GM12872 (cell line): ENCODE data around the gene CLEC16A.

Experiments
- TF ChIP-seq, protein P1 (sequence below): IDR thresholded peaks from 3 replicates; pipeline ENCODE4 v1.5.1; 2011; ENCODE audit warnings: low read depth, mild to moderate bottlenecking, low read length, moderate library complexity; ENCODE audit not compliant: insufficient read depth

Gene CLEC16A

DNA sequence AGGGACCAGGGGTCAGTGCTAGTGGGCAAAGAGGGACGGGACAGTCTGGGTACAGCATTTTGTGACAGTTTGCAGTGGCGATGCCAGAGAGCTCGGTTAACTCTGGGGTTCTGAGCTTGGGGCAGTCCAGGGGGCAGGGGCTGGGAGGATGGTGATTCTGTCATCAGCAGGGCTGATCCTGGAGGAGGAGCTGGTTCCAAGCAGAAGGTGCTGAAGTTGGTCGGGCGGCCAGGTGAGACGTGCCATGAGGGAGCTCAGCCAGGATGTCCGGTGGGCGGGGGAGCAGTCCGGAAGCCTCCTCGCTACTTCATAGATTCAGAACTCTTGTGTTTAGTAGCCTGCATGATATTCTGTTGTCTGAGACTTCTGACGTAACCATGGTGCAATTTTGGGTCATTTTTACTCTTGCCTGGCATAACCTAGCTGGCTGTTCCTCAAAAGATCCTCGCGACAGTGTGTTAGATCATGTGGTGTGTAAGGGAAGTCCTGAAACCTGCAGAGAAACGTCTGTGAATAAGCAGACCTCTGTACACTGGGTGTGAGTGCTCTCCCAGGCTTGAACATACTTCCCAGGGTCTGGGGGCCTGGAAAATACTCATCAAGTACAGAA, 122.0 kb downstream of the CLEC16A start:
- TF ChIP-seq, protein P1, sequence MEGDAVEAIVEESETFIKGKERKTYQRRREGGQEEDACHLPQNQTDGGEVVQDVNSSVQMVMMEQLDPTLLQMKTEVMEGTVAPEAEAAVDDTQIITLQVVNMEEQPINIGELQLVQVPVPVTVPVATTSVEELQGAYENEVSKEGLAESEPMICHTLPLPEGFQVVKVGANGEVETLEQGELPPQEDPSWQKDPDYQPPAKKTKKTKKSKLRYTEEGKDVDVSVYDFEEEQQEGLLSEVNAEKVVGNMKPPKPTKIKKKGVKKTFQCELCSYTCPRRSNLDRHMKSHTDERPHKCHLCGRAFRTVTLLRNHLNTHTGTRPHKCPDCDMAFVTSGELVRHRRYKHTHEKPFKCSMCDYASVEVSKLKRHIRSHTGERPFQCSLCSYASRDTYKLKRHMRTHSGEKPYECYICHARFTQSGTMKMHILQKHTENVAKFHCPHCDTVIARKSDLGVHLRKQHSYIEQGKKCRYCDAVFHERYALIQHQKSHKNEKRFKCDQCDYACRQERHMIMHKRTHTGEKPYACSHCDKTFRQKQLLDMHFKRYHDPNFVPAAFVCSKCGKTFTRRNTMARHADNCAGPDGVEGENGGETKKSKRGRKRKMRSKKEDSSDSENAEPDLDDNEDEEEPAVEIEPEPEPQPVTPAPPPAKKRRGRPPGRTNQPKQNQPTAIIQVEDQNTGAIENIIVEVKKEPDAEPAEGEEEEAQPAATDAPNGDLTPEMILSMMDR: no peak

DNA sequence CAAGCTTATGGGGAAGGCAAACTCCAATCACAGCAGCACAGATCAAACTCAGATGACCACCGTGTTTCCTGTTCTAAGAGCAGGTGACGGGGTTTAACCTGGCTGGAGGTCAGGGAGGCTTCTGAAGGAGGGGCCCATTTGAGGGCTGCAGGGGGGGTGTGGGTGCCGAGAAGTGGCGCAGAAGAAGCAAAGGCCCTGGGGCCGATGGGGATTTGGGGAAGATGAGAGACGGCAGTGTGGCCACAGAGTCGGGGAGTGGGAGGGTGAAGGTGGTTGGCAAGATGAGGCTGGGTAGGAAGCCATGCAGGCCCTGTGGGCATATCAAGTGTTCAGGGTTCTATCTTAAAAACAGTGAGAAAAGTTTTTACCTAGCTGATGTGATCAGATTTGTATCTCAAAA, 122.9 kb downstream of the CLEC16A start:
- TF ChIP-seq, protein P1: no peak

DNA sequence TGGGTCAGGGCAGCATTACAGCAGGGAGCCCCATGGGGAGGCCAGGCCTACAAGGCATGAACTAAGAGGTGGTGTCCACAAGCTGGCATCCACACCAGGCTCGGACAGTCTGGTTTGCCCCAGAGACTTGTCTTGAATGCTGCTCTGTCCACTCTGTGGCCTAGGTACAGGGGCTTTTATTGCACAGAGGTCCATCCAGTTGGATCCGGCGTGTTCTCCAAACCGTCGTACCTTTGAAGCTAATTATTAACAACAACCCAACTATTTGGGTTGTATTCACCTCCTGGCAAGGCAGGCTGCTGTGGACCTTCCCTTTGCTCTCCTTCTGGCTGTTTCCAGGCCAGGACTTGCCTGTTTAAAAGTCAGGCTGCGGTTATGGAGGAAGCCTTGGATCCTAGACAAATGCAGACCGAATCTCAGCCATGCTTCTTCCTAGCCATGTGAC, 123.4 kb downstream of the CLEC16A start:
- TF ChIP-seq, protein P1: no peak

DNA sequence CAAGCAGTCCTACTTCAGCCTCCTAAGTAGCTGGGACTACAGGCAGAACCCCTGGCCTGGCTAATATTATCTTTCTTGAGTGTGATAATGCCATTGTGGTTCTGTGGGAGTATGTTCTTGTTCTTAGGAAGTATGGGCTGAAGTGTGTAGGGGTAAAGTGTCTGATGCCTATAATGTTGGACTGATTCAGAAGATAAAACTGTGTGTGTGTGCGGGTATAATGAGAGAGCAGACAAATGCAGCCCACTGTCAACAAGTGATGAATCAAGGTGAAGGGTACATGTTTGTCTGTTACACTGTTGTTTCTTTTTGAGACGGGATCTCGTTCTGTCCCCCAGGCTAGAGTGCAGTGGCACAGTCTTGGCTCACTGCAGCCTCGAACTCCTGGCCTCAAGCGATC, 127.5 kb downstream of the CLEC16A start:
- TF ChIP-seq, protein P1: no peak

DNA sequence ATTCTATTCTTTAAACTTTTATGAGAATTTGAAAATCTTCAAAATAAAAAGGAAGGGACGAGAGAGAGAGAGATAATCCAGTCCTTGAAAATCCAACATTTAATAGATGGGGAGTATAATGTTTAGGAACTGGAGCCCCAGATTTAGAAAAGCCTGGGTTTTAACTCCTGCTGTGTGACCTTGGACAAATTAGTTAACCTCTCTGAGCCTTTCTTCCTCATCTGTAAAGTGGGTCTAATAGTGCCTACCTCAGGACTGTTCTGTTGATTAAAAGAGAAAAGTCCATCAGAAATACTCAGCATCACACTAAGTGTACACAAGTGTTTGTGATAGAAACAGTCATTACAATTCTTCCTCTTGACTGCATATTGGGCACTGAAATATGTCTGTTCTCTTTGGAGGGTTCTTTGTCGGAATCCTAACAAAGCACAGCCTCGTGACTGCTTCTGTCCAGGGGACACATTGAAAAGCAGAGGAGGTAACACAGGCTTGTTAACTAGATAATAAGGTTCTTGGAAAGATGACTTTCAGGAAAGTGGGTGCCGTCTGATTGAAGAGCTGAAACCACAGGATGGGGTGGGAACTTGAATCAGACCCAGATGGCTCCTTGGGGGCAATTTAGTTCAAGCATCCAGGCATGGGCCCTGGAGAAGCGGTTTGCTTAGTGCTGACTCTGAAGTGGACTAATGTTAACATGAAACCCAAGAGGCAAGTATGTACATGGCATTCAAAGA, 128.2 kb downstream of the CLEC16A start:
- TF ChIP-seq, protein P1: no peak; the same call in 2 of the 3 replicates

DNA sequence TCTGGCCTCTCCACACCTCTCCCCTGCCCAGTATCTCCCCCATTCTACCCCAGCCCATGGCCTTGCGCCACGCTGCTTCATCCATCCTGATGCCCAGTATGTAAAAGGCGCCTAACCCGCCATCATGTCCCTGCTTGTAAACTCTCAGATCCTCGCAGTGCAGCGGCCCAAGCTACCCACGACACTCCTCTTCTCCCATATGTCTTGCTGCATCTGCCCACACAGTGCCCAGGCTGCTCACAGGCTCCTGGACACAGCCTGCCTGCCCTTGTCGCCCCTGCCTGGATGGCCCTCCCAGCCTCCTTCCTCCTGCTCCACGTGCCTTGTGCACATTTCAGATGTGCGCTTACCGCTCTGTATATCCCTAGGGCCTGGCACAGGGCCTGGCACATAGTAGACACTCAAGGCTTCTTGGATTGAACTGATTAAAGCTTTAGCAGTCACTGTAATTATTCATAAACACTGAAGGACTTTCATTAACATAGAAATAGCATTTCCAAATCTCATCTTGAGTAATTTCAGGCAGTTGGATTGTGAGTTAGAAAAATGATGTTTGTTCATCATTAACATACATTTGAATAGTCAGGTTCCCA, 129.1 kb downstream of the CLEC16A start:
- TF ChIP-seq, protein P1: no peak

DNA sequence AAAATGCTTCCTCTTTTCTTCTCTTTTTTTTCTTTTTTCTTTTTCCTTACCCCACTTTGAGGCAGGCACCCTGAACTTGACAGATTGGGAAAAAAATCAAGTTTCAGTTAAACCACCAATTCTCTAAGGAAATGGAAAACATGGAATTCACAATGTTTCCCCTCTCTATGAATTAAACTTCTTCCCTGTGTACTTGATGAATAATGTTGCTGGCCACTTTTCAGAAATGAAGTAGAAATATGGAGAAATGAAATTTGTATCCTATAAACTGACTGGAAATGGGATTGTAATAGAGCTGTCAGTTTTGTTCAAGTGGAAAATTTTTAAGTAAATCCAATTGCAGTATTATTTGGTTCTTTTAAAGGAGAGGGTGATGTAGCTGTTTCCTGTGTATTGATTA, 129.8 kb downstream of the CLEC16A start:
- TF ChIP-seq, protein P1: no peak
